GM12873 (cell line): ENCODE results near the gene CATSPERZ.
A peak's percentile ranks its signal among the peaks of the same experiment; 100 is the strongest.

Experiments
- CTCF ChIP-seq: IDR thresholded peaks from 2 replicates; pipeline ENCODE4 v1.5.1; 2012; ENCODE audit warnings: low read depth, mild to moderate bottlenecking, moderate library complexity, low read length, control low read depth; ENCODE audit not compliant: insufficient read depth; ENCODE audit errors: missing control alignments

The CATSPERZ gene

GRCh38 chr11:64313491-64314145, 13.5 kb downstream of the CATSPERZ start:
- TF ChIP-seq CTCF: no peak

GRCh38 chr11:64314146-64314804, 14.1 kb downstream of the CATSPERZ start:
- TF ChIP-seq CTCF: peak; percentile 24

GRCh38 chr11:64314805-64315561, 14.8 kb downstream of the CATSPERZ start:
- no peak for TF ChIP-seq CTCF

GRCh38 chr11:64316672-64317324, 16.6 kb downstream of the CATSPERZ start:
- peak; percentile 35 for TF ChIP-seq CTCF

GRCh38 chr11:64317325-64317960, 17.3 kb downstream of the CATSPERZ start, which contains the start of gene TRMT112:
Gene TRMT112 (minus strand): TSS chr11:64317559. CDS start chr11:64317526, 33 bp downstream.
- TF ChIP-seq CTCF: no peak

GRCh38 chr11:64317961-64318765, 18.0 kb downstream of the CATSPERZ start, which contains the start of gene PRDX5:
Gene PRDX5 (plus strand): TSS chr11:64318121. CDS start chr11:64318216, 95 bp downstream.
- TF ChIP-seq CTCF: peak; percentile 46
